Inflammatory macrophage treated with lipopolysaccharide for 1 hour (primary cell): ENCODE measurements around the gene RALGAPA2.

Source experiments
- DNase-seq, 2 donors: peaks; one replicate each; pipeline ENCODE4 v3.0.0-alpha.2; 2020 to 2022

The RALGAPA2 gene

DNA sequence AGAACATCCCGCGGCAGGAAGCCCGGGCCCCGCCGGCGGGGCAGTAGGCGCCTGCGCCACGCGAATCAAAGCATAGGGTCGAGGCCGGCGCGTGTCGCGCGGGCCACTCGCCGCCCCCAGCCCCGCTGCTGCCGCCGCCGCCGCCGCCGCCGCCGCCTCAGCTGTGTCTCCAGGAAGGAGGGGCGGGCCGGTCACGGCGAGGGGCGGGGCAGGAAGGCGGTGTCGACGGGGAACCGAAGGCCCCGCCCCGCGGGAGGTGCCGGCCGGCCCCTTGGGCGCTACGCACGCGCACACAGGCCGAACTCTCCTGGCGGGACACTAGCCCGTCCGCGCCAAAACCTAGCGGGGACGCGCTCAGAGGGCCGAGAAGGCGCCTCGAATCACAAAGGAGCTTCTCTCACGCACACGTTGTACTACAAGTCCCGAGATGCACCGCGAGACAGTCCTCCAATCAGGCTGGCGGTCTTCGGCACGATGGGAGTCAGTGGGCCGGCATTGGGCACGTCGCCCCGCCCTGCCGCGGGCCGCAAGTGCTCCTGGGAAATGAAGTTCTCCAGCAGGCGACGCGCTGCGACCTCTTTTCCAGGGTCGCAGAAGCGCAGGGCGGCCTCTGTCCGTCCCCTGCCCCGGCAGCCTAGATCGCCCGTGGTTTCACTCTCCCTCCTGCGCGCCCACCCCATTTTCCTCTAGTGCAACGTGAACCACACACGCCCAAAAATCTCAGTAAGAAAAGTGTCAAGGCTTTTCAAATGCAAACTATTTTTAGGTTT is at the start of gene RALGAPA2:
RALGAPA2 (minus strand) TSS at position 171 of the 770 bp plus-strand sequence; CDS start at position 7, 164 bp downstream.
- DNase-seq: peak; percentile 94 to 97

DNA sequence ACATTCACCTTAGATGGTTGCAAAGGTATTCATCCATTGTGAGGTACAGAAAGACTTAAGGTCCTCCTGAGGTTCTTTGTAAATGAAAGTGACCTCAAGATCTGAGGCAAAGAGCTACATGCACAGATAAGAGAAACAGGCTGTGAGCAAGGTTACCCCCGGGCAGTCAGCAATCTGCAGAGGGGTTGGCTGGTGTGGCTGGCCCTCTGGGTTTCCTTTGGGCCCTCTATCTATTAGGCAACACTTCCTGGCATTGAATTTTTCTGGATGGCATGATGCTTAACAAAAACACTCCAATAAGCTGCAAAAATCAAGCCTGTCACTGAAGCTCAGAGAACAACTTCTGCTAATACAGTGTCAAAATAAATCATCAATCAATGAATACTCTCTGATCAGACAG is 48.9 kb upstream of the RALGAPA2 start:
- no peak for DNase-seq

DNA sequence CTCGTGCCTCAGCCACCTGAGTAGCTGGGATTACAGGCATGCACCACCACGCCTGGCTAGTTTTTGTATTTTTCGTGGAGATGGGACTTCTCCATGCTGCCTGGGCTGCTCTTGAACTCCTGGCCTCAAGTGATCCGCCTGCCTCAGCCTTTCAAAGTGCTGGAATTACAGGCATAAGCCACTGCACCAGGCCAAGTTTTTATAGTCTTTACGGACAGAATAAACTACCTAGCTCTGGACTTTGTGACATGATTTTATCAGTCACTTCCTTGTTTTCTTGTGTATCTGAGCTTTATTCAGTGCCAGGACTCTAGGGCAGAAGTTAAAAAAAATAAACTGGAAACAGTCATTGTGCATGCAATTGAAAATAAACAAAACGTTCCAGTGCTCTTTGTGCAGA is 46.7 kb upstream of the RALGAPA2 start:
- no peak for DNase-seq

DNA sequence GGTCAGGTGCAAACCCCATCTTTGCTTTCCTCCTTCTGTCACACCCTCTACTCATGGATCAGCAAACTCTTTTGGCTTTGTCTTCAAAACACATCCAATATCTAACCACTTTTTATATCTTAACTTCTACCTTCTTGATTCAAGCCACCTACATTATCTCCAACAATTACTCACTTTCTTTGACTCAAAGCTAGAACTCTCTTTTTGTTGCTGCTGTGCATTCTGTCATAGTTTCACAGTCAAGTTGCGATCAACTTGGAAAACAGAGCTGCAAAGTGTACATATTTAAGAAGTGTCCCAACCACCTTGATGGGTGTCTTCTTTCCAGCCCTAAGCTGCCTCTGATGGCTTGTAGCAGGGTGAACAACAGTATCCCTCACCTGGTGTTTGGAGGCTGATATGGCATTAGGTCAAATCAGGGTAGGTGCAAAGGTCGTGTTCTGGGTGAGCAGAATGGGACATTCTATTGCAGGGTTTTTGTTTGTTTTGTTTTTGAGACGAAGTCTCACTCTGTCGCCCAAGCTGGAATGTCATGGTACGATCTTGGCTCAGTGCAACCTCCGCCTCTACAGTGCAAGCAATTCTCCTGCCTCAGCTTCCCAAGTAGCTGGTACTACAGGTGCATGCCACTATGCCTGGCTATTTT is 43.4 kb upstream of the RALGAPA2 start:
- no peak for DNase-seq

DNA sequence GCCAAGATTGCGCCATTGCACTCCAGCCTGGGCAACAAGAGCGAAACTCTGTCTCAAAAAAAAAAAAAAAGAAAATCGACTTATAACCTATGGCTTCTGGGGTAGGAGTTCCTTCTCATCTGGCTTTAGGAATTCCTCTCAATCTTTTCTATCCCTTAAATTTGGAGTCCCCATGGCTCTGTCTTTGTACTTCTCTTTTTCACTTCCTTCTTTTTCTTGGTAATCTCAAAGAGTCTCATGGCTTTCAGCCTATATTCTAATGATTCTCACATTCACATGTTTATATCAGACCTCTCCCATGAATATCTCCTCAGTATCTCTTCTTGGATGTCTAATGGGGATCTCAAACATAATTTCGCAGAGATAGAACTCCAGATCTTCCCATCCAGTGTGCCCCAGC is 42.8 kb upstream of the RALGAPA2 start:
- peak; percentile 42 to 50 for DNase-seq

DNA sequence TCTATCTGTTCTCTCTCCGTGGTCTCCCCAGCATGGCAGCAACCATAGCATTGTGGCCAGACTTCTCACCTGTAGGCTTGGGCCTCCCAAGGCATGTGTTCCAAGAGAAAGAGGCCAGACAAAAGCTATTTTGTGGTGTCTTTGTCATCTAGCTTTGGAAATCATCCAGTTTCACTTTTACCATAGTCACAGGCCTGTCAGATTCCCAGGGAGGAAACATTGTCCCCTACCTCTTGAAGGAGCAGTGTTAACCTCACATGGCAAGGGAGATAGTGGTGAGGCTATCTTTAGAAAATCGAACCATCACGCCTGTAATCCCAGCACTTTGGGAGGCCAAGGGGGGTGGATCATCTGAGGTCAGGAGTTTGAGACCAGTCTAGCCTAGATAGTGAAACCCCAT is 42.3 kb upstream of the RALGAPA2 start:
- peak in 1 of 2 donors; percentile 23 for DNase-seq

DNA sequence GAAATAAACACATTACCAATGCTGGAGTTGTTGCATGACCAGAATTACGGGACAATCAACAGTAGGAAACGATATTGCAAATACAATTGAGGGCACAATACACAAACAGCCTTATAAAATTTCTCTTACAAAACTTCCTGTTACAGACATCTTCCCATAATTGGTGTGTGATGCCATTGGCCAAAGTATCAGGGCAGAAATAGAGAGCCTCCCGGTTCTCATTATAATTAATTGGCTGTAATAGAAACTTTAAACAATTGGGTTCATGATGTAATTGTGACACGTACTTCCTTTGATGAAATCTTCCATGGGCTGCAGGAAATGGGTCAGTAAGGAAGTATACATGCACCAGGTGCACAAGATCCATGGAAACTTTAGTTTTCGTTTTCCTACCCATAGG is 40.3 kb upstream of the RALGAPA2 start:
- peak in 1 of 2 donors; percentile 33 for DNase-seq

DNA sequence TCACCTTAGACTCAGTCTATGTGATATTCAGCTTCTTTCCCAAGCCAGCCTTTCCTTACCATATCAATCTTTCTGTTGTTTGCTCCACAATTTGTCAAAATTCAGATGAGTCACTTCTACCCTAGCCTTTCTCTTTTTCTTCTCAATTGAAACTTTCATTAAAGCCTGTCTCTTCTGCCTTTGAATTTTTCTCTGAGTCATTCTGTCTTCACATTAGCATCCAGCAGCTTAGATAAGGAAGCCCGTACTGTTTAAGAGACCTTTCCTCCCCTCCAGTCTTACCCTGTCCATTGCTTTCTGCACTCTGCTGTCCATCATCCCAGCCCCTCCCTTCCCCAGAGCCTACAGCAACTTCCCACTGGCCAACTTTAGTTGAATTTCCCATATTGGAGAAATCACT is 34.9 kb upstream of the RALGAPA2 start:
- DNase-seq: no peak

DNA sequence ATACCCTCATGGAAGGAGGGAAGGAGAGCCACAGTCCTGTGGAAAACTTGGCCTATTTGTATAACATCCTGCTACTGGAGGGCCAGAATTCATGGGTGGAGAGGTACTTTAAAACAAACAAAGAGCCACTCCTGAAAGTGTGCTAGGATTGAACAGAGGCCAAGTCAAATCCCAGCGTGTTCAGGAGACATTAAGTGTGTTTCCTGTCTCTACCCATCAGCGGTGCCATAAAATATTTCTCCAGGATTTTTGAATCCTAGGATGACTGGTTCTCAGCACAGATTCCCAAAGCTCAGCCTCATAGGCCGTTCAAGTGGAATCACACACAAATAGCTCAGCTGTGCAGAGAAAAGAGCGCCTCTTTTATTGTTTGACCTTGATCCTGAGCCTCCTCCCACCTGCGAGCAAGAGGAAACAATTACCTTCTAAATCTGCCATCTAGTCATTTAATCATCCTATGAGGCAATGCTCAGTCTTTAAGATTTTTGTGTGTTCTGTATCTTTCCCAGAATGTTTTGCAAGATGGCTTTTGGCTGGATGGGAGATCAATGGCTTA is 31.8 kb upstream of the RALGAPA2 start:
- DNase-seq: no peak

DNA sequence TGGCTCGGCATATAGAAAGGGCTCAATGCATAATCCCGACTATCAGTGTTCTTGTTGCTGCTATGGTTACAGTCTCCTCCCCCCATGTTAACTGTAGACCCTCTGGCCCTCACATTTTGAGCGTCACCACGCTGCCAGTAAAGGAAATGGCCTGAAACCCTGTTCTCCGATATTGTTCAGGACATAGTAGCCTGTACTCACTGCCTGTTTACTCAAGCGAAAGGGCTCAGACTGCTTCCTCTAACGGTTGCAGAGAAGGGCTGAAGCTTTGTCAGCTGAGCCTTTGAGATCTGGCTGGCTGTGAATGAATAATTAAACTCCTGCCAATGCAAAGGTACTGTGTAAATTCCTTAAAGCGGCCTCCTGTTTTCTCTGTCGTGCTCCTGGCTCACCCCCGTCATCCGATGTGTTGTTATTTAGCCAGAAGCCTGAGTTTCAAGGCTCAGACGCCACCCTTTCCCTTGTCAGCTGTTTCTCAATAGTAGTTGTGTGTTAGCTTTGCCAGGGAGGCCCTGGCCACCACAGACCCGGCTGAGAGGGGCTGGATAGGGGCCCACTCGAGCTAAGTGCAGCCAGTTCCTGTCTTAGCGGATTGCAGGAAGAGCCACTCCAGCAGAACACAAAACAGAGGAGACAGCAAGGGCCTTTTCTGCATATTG is 31.2 kb upstream of the RALGAPA2 start:
- peak; percentile 33 to 57 for DNase-seq

DNA sequence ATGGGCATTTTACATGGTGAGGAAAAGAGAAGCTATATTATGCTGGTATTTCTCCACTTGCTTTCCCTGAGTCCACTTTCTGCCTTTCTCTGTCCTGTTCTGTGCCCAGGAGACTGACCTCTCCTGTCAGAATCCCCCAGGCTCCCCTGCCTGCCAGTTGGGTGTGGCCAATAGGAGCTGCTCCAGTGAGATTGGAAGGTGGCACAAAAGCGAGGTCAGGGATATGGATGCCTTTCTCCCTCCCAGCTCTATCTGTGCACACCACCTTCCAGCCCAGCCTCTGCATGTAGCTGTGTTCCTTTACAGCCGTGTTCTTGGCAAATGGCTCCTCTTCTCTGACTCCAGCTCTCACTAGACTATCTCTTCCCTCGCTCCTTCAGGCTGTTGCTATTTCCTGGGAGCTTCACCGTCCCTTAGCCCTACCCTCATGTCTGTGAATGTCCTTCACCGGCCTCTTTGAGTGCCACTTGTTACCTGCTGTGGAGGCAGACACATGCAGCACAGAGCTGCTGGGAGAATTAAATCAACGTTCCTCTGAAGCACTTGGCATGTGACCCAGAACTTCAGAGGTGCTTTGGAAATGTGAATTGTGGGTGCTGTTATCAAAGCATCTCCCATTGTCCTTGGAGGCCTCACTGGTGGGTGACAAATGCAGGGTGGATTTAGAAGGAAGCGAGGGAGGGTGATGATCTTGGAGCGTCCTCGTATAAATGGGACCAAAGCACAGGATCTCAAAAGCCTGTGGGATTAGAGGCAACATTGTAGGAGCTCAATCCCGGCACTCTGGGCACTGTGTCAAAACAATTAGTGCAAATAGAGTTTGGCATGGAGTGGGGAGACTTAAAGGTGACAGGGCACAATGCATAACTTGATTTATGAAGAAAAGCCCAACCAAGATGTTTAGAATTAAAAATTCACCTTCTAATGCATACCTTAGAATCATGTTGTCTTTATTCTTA is 28.9 kb upstream of the RALGAPA2 start:
- DNase-seq: no peak

DNA sequence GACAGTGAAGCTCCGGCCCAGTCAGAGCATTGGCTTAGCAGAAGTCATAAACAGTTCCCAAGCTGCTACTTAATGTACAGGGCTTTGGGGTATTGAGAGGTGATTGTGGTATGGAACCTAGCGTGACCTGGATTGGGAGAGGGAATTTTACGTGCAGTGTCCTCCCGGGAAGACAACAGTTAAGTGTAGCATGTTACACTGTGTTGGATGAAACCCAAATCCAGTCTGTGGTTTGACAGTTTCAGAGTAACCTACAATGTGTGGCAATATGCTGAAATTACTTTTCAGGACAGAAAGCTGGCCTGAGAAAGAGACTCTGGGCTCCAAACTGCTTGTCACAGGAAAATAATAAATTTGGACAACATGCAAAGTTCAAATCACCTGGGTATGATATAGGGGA is 28.1 kb upstream of the RALGAPA2 start:
- DNase-seq: no peak

DNA sequence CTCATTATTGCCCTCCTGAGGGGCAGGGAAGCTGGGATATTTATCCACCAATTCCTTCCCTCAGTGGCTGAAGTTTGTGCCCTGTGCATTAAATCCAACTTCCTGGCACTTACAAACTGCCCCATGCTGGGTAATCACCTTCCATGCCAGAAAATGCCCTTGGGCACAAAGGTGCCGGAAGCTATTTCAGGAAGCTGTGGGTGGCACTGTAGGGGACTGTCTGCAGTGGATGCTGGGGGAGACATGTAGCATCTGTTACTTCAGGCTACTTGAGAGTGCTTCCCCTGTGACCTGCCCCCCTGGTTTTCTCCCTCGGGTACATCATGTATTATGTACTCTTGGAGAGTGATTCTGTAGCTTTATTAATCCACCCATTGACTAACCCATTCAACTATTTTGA is 24.7 kb upstream of the RALGAPA2 start:
- no peak for DNase-seq

DNA sequence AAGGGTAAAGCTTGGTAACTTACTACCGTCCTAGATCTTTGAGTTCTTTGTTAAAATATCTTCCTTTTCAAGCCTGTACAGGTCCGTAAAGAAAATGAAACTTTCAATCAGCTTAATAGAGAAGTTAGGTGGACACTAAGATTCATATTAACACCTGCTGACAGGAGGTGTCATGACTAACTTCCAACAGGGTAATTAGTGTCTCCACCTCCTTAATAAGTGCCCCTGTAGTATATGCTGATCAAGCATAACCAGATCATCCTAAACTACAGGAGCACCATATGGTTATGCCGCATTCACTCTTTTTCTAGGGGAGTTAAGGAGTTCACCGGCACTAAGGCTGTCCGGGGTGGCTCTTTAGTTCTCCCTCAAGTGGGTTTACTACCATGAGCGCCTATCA is 23.9 kb upstream of the RALGAPA2 start:
- no peak for DNase-seq

DNA sequence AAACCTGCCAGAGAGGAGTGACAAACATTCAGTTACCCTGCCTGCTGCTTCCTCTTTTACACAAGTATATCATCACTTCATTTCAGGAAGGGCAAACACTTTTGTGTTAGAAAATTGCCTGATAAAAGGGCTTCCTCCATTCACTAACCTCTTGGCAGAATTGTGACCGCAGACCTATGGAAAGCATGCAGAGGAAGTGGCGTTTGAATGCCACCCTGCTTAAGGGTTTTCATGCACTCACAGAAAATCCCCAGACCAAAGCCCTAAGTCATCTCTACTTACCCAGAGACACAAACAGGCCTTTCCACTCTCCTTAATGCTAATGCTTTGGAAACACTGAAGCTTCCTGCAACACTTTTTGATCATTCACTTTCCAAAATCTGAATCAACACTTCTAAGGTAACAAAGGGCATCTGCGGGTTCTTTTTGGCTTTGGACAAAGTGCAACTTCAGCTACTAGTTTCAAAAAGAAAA is 22.1 kb upstream of the RALGAPA2 start:
- peak; percentile 85 to 93 for DNase-seq

DNA sequence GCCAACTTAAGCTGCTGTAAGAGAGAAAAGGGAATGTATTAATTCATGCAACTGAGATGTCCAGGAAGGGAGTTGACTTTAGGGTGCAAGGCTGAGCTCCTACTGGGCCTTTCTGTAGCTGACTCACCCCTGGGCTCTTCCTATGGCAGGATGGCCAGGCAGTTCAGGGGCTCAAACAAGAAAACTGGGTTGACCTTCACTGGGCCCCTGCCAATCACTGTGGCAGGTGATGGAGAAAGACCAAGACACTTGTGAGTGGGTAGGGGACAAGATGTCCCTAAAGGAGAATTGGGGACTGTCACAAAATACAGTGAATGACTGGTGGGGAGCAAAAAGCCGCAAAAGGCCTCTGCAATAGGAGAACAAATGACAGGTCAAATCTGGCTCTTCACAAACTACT is 21.5 kb upstream of the RALGAPA2 start:
- peak; percentile 30 to 32 for DNase-seq

DNA sequence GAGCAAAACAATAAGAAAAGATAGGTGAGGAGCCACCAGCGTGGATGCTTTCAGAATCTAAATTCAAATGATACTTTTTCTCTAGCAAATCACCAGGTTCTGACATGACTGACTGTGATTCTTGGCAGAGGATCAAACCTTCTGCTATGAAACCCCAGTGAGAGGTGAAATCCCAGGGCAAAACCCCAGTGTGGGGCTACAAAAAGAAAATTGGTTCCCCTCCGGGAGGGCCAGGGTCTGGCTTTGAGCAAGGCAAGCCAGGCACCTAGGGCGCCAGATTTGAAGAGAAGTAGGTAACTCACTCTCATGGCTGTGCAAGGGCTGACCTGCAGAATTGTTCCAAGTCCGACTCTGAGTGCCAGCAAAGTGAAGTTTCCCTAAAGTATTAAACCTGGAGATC is 20.2 kb upstream of the RALGAPA2 start:
- DNase-seq: peak; percentile 30 to 38

DNA sequence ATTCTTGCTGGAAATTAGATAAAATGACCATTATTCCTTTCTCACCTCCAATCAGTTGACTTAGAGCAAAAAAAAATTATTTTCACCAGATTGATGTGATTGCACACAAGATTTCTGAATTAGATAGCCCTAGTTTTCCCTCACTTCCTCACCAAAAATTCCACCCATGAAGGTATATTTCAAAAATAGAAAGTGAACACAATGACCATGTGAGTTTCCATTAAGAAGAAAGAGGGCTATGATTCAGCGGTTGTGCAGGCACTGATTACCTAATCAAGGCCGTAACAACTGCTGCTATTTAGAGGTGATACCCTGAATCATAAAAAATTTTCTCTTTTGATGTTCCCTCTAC is 19.5 kb upstream of the RALGAPA2 start:
- peak; percentile 91 to 93 for DNase-seq

DNA sequence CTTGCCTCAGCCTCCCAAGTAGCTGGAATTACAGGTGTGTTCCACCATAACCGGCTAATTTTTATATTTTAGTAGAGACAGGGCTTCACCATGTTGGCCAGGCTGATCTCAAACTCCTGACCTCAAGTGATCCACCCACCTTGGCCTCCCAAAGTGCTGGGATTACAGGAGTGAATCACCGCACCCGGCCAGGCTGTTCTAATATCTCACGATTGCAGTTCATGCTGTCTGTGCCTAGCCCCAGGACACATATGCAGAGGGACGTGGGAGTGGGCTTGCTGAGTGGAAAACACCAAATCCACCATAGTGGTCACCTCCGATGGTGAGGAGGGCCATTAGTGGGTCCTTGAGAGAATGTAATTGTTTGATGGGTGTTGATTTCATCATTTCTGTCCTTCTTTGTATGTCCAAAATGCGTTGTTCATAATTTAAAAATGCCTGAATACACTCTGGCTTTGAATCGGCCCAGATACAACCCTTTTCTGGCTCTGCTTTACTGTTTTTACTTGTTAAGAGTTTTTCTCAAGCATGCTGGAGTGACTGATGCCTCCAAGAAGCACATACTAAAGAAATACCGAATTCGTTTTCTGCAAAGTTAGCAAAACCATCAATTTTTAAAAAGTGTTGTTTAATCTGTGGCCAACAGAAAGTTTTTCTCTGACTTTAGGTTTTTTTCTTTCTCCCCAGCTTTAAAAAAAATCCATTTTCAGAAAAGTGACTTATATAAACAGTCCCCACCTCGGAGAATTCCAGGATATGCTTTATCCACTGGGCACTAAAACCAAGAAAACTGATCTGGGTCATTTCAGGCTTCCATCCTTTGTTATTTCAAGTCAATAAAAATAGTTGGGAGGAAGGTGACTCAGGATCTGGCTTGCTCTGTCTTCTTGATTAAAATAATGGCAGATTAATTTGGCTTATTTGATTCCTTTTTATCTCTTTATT is 18.8 kb upstream of the RALGAPA2 start:
- no peak for DNase-seq

DNA sequence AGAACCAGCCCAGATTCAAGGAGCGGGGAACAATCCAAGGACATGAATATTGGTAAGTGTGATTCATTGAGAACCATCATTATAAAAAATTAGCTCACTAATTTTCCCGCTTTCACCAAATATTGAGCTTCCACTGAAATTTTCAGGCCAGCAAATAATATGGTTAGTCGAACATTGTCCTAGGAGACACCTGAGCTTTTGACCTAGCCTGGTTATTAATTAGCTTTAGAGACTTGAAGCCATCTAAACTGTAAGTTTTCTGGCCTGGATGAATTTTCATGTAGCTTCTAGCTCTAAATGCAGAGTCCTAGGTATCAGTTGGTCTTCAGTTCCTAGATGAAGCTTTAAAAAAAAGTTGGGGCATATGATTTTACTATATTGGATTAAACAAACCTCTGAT is 17.1 kb upstream of the RALGAPA2 start:
- no peak for DNase-seq

DNA sequence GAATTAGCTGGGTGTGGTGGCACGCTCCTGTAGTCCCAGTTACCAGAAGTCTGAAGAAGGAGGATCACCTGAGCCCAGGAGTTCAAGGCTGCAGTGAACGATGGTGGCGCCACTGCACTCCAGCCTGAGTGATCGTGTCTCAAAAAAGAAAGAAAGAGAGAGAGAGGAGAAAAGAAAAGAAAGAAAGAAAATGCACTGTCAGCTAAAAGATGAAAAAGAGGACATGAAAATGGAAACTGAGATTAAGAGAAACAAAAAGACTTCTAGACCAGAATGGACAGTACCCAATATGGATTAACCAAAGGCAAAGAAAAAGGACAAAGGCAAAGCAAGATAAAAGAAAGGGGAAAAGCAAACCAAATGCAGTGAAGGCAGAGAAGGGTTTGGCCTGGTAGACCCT is 9.0 kb upstream of the RALGAPA2 start:
- no peak for DNase-seq
